Measurements from ENCODE around the gene FSD1L.
"Not testable (repeated sequence)": the region's sequence is repeated elsewhere in the genome, so short reads cannot be mapped to it uniquely, and the experiment has no call there.

GRCh38 chr9:105522618-105523385 is 75.0 kb downstream of the FSD1L start:
- not testable (repeated sequence) for TF ChIP-seq CTCF, POLR2A, EP300, POLR2AphosphoS5 (IDR thresholded peaks at IDR 0.05)
